Measurements from ENCODE around the gene PLET1.

DNA sequence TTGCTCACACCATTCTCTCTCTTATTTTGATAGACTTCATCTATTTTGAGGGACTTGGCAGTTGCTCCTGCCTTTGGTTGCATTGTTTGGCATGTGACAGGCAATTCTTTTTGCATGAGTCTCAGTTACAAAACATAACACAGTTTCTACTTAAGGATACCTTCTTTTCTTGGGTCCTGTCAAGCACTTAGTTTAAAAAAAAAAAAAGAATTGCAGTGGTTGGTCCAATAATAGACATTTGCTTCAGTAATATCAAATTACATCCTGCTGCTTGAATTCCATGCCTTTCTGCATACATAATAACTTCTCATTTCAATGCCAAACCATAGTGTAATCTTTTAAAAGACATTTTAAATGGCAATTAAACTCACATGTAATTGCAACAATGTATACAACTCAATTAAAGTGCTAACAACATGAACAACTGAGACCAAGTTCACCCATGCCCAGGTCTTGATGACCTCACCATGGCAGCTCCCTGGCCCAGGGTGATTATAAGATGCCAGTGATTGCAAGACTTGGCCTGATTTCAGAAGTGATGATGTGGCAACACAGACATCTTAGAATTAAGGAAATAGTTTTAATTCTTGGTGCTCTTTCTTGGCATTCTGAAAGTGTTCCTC, 32.2 kb upstream of the PLET1 start:
- TF ChIP-seq, protein P1, sequence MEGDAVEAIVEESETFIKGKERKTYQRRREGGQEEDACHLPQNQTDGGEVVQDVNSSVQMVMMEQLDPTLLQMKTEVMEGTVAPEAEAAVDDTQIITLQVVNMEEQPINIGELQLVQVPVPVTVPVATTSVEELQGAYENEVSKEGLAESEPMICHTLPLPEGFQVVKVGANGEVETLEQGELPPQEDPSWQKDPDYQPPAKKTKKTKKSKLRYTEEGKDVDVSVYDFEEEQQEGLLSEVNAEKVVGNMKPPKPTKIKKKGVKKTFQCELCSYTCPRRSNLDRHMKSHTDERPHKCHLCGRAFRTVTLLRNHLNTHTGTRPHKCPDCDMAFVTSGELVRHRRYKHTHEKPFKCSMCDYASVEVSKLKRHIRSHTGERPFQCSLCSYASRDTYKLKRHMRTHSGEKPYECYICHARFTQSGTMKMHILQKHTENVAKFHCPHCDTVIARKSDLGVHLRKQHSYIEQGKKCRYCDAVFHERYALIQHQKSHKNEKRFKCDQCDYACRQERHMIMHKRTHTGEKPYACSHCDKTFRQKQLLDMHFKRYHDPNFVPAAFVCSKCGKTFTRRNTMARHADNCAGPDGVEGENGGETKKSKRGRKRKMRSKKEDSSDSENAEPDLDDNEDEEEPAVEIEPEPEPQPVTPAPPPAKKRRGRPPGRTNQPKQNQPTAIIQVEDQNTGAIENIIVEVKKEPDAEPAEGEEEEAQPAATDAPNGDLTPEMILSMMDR (IDR thresholded peaks at IDR 0.05), result no peak
- TF ChIP-seq POLR2AphosphoS5 (IDR thresholded peaks at IDR 0.05) (peak in 2 of 4 donors; percentile 19 to 29), POLR2A (IDR thresholded peaks at IDR 0.05) (no peak)
